H54 (cell line): ENCODE data around the gene WNT5A.

Source experiments
- DNase-seq: peaks from one replicate; pipeline ENCODE4 v3.0.0; 2011; ENCODE audit warnings: low spot score, mixed read lengths; ENCODE audit not compliant: insufficient read length
- FAIRE-seq: peaks from 3 replicates; lab custom pipeline; 2011; peaks lifted over from hg19 to GRCh38; lab: Jason Lieb, UNC
- POLR2A ChIP-seq: IDR thresholded peaks from 2 replicates; pipeline ENCODE4 v1.6.1; 2011; ENCODE audit warnings: low read depth, mild to moderate bottlenecking, low read length

Gene WNT5A

DNA sequence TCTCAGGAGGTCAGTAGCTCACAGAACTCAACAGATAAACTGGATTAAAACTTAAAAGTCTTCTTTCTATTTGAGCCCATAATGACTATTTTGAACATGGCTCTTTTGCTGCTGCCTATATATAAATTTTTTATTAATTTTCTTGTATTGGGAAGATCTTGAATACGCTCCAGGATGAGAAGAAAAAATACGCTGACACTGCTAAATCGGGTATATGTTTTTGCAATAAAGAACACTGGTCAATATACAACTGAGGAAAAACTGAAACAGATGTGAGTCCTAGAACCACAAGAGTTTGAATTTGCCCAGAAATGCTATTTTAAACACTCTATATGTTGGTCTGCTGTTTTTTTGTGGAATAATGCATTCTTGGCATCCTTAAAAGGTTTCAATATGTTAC, 20.6 kb downstream of the WNT5A start:
- no peak for TF ChIP-seq POLR2A
- FAIRE-seq (no peak), DNase-seq (no peak)

DNA sequence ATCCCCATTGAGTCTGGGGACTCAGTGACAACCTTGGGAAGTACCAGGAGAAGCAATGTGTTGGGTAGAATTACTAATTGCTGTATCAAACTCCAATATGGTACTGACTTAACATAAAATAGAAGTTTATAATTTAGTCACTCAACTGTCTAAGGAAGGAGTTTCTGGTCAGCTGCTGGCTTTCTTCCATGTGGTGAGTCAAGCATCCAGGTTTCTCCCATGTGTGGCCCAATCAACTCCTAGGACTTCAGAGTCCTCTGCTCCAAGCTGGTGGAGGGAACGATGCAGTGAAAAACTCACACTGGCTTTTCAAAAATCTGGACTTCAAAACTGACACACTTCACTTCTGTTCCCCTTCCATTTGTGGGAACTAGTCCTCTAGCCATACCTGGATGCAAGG, 25.2 kb downstream of the WNT5A start:
- DNase-seq, result no peak
- no peak for FAIRE-seq
- no peak for TF ChIP-seq POLR2A

DNA sequence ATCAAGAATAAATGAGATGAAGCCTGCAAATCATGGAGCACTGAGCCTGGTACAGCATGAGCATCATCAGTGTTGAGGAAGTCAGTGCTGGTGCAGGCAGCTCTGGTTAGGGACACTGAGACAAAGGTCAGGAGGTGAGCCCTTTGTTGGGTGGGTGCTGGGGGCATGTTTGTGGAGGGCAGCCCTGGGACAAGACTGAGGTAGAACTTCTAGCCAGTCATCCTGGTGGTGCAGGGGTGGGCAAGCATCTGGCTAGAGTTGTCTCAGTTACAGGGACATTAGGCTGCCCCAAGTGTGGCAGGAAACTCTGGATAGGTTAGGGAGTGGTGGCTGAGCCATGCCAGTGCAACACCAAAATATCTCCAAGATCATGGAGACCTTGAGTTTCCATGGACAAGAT, 27.3 kb downstream of the WNT5A start:
- DNase-seq (no peak), FAIRE-seq (no peak)
- TF ChIP-seq POLR2A, result no peak

DNA sequence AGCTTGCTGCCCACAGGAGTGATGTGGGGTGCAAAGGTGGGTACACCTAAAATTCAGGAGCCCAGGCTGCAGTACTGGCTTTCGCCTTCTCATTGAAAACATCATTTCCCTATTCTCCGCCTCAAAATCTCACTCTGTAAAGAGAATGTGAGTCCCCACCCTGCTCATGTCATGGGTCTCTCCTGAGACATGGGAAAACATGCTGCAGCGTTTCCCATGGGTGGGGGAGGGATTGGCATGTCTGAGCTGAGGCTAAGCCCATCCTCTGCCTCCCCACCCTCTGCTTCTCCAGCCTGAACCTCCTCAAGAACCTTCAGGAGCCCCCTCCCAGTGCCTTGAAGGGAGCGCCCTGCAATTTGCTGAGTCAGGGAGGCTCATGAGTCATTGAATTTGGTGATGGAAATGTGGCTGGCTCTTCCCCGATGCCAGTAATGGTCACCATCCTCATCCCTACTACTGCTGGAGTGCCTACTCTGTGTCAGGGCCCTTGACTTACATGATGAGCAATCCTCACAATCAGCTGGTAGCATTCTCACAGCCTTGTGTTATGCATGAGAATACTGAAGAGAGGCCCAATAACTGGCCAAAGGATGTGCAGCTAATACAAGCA, 28.8 kb downstream of the WNT5A start:
- FAIRE-seq (no peak), DNase-seq (no peak)
- no peak for TF ChIP-seq POLR2A

DNA sequence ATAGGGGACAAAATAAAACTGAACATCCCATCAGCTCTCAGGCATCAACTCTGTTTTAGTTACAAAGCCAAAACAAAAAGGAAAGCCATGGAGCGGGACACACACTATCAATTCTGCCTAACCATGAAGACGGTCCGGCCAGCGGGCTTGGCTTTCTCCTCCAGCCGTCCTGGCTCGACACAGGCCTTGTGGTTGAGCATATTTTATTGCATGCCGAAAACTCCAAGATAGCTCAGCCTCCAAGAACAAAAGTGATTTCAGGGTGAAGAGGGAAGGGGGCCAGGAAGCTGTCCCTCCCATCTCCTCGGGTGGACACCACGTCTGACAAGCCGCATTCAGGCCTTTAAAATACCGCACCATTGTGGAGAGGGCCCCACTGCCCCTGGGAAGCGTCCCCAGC, 31.2 kb downstream of the WNT5A start:
- no peak for DNase-seq
- FAIRE-seq, result no peak
- no peak for TF ChIP-seq POLR2A

DNA sequence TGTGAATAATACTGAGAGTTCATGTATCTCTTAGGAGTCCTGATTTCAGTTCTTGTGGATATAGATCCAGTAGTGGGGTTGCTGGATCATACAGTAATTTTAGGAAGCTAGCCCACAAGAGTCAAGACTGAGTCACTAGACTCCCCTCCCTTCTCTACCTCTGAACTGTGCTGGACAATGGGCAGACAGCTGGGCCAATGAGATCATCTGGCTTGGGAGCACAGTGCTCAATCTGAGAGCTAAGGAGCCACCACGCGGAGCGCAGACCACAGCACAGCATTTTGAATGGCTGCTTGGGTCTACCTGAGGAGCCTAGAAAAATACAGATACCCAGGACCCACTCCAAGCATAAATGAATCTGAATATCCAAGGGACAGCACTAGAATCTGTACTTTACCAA, 32.5 kb downstream of the WNT5A start:
- no peak for FAIRE-seq
- no peak for TF ChIP-seq POLR2A
- no peak for DNase-seq

DNA sequence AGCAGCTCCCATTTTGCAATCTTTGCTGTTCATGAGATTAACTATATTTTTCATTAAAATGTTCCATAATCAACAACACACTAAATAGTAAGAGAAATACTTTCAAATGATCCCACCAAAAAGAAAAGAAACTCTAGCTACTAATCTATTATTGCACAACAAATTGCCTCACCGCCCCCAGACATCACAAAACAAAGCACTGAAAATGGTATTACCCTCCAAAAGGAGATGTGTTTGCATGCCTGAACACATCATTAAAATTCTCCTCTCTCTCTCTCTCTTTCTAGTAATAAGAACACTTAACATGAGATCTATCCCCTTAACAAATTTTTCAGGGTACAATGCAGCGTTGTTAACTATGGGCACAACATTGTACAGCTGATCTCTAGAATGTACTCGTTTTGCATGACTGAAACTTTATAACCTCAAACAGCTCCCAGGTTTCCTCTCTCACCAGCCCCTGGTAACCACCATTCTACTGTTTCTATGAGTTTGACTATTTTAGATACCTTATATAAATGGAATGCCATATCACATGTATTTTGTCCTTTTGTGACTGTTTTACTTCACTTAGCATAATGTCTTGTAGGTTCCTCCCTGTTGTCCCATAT, 33.1 kb downstream of the WNT5A start:
- FAIRE-seq (no peak), DNase-seq (no peak)
- TF ChIP-seq POLR2A, result no peak

DNA sequence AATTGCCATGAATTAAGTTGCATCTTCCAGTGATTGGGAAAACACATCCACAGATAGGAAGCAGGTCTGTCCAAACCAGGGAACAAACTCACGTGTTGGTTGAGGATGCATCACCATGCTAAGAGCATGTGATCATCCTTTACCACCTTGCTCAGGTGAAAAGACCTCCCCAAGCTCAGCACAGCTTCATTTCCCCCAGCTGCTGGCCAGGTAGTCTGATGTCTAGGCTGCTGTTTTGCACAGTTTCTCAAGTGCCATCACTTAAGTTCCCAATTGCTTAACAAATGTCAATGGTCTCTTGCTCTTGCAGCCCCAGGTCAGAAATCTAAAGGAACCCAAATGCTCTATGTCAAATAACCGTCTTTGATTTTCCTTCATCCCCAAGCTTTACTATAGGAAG, 34.2 kb downstream of the WNT5A start:
- DNase-seq, result no peak
- FAIRE-seq, result no peak
- TF ChIP-seq POLR2A, result no peak

DNA sequence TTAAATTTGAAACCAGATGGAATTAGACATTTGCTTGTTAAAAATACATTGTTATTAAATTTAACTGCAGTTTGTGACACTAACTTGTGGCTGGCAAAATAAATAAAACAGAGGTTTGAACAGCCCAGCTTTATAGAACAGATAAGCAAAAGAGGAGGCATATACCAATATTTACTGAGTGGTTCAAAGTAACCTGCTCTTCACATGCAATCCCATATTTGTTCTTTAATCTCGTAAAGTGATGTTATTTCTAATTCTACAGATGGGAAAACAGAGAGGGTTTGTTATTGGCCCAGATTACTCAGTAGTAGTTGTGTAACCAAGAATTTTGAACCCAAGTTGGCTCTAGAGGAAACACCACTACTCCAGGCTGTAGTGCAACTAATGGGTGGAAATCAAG, 37.6 kb downstream of the WNT5A start:
- no peak for TF ChIP-seq POLR2A
- FAIRE-seq (no peak), DNase-seq (no peak)

DNA sequence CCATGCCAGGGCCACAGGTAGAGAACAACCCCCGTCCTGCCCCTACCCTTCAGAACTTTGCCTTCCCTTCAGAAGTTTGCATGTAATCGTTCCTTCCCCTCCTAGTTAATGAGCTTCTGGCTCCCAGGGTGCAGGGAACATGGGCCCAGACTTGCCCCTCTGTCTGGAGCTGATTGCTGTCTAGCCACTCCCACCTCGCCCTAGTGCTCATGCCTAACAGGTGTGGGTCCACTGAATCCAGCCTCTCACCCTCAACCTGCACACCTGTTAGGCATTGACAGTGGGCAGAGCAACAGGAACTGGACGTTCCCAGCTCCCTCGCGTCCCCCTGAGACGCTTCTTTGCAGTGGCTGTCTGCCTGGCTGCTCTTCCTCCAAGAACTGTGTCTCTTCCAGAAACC, 40.3 kb downstream of the WNT5A start:
- FAIRE-seq, result no peak
- TF ChIP-seq POLR2A, result no peak
- no peak for DNase-seq

DNA sequence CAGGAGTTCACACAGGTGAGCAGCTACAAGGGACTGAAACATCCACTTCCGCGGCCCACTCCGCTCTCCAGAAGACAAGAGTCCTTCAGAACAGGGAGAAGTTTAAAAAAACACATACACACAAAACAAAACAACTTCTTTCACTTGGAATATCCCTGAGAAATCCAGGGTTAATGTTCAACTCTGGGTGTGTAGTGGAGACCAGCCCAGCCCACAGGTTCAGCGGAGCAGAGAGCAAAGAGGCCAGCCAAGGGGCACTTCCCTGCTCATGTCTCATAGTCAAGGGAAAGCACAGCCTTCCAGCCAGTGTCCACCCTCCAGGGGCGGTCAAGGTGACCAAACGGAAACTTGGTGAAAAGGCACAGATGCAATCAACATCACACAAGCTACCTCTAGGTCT, 41.6 kb downstream of the WNT5A start:
- FAIRE-seq, result no peak
- TF ChIP-seq POLR2A, result no peak
- DNase-seq, result no peak

DNA sequence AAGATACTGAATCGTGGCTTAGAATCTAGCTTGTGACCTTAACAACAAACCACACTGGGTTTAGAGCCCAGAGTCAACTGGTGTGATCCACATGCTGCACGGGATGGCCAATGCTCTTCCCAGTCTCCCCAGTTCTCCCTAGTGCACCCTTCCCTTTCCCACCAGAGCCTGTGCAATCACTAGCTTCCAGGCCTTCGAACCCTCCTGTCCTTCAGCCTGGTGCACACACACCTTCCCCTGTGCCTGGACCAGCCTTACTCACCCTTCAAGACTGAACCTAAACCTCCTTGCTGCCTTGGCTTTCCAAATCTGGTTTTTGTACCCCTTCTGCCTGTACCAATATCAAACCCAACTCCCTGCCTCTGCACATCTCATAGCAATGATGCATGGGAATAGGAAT, 43.8 kb downstream of the WNT5A start:
- no peak for TF ChIP-seq POLR2A
- no peak for FAIRE-seq
- DNase-seq, result no peak

DNA sequence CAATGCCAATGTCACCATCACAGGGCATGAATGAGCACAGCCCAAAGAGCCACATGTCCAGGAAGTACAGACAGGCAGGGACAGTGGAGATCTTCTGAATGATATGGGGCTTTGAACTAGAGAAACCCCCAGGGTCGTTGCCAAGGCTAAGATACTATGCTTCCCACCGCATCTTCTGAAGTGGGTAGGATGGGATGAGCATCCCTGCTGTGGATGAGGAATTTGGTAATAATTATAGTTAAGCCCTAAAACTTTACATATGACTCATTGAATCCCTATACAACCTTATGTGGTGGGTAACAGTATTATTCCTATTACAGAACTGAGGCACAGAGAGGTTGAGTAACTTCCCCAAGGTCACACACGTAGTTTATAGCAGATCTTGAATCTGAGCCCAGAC, 44.2 kb downstream of the WNT5A start:
- FAIRE-seq, result no peak
- no peak for TF ChIP-seq POLR2A
- DNase-seq, result no peak

DNA sequence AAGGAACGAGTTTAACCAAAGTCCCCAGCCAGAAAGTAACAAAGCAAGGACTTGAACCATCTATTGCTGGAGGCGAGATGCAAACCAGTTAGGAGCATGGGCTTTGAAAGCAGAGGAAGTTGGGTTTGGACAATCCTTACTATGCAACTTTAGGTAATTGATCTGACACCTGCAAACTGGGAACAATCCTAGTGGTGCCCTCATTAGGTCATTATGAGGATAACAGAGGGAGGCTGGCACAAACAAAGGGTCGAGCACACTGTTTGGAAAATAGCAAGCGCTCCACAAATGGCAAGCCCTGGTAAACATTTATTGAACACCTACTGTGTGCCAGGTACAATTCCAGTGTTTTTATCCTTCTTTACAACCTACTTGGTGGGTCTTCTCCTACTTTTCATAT, 45.6 kb downstream of the WNT5A start:
- TF ChIP-seq POLR2A, result no peak
- DNase-seq, result no peak
- FAIRE-seq, result no peak

DNA sequence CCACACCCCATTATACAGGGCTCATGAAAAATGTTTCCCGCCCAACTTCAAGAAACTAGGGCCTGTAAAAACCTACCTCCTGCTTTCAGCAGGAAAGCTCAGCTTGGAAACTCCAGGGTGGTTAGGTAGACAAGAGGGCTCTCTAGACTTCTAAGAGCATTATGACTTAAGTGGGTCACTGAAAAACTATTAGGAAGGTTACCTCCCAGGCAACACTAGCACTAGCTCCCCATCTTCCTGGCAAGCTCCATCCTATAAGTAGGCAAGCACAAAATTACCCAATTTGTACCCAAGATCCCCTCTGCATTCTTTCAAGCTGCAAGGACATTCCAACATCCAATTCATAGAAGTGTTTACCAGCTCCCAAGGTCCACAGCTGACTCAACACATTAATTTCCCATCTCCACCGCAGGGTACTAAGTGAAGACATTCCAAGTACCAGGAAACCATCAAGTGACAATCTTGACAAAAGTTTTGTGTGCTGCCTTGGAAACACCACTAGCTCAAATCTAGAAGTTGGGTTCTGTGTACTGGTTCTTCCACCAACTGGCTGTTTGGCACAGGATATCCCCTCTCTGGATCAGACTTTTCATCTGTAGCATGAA, 46.9 kb downstream of the WNT5A start:
- FAIRE-seq (no peak), DNase-seq (no peak)
- no peak for TF ChIP-seq POLR2A
